GM21717 (cell line): ENCODE data around the gene GPRC5C.

Experiments
- ATAC-seq: cut with Tn5 transposase; IDR thresholded peaks from one replicate; pipeline ENCODE4 v1.9.1; 2021; ENCODE audit warnings: mild to moderate bottlenecking, moderate library complexity; ENCODE audit not compliant: unreplicated experiment

Gene GPRC5C

DNA sequence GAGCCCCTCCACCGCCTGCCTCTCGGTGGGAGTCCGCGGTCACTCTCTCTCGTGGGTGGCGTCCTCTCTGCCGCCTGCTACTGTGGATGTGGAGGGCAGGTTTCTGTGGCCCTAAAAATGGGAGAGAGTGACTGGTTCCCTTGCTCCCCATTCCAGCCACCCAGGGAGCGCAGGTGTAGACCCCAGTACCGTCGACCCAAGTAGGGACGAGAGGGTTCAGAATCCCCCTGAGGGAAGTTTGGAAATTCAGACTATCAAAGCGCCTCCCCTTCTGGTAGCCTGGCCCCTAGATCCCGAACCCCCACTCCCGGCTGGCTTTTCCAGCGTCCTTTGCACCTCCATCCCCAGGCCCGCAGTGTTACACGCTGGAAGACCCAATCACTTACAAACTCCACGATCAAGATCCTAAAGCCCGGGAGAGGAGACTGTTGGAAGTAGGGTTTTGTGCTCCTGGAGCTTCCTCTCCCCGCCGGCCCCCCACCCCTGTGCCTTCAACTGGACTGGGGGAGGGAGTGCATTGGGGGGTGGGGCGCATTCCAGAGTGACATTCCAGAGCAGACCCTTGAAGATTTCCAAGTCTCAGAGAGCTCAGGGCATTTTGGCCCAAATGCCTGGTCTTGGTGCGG, 991 bp downstream of the GPRC5C start:
- ATAC-seq: no peak

DNA sequence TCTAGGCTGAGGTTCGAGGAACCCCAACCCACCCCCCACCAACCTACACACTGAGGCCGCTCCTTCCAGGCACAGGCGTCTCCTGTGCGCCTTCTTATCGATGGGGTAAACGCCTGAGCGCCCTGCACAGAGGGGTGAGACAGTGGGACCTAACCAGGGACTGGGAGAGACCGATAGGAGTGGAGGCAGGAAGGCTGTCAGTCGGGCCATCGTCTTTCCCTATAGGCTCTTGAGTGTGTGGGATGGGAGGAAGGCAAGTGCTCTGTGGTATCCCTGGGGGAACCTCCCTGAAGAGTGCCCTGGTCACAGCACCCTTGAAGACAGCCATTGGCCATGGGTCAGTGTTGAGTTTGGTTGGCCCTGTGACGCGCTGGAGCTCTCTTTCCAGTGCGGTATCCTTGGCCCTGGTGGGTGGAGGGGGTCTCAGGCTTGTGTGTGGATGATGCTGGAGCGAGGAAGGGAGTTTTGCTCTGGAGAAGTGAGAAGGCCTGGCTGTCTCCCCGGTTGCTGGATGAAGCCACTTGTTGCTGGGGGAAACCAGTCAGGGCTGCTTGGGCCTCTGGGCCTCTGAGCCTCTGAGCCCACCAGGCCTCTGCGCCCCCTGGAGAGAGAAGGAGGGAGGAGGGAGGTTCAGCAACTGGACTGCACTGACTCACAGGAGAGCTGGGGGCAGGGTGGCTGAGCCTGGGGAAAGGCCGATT, 1.7 kb downstream of the GPRC5C start:
- no peak for ATAC-seq

DNA sequence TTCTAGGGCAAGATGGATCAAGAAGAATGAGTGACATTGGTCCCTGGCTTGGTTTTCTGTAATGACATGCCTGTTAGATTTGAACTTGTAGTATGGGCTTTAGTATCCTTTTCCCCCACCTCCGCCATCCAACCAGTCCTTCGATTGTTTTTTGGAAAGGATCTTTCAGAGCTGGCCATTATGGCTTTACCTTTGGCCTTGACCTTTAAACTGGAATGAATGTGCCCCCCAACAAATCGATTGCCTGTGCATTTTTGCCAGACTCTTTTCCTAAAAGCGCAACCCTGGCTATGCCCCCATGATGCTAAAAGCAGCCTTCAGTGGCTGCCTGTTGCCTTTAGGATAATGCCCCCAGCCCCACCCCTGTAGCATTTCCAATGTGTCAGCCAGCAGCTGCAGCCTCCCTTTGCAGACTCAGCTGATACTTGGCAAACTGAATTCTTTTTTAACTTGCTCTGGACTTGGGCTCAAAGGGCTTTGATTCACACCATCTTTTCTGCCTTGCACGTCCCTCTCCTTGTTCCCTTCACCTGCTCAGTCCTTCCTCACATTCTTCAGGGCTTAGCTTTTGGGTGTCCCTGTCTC, 4.0 kb downstream of the GPRC5C start:
- ATAC-seq: no peak

DNA sequence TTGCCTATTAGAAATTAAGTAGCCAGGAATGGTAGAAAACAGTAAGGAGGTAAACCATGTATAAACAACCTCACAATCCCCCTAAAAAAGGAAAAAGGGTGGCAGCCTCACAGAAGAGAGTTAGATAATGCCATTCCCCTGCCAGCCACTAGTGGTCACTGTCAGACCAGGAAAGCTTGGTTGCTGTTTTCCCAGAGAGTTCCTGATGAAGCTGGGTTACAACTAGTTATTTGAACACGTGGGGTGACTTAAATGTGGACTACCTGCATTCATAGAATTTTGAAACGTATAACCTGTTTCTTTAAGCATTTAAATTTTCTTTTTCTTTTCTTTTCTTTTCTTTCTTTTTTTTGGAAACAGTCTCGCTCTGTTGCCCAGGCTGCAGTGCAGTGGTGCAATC, 5.8 kb downstream of the GPRC5C start:
- no peak for ATAC-seq

DNA sequence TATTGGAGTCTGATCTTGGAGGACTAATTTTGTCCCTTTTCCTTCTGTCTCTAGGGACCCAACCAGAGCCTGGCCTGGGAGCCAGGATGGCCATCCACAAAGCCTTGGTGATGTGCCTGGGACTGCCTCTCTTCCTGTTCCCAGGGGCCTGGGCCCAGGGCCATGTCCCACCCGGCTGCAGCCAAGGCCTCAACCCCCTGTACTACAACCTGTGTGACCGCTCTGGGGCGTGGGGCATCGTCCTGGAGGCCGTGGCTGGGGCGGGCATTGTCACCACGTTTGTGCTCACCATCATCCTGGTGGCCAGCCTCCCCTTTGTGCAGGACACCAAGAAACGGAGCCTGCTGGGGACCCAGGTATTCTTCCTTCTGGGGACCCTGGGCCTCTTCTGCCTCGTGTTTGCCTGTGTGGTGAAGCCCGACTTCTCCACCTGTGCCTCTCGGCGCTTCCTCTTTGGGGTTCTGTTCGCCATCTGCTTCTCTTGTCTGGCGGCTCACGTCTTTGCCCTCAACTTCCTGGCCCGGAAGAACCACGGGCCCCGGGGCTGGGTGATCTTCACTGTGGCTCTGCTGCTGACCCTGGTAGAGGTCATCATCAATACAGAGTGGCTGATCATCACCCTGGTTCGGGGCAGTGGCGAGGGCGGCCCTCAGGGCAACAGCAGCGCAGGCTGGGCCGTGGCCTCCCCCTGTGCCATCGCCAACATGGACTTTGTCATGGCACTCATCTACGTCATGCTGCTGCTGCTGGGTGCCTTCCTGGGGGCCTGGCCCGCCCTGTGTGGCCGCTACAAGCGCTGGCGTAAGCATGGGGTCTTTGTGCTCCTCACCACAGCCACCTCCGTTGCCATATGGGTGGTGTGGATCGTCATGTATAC, 8.0 kb downstream of the GPRC5C start:
- no peak for ATAC-seq

DNA sequence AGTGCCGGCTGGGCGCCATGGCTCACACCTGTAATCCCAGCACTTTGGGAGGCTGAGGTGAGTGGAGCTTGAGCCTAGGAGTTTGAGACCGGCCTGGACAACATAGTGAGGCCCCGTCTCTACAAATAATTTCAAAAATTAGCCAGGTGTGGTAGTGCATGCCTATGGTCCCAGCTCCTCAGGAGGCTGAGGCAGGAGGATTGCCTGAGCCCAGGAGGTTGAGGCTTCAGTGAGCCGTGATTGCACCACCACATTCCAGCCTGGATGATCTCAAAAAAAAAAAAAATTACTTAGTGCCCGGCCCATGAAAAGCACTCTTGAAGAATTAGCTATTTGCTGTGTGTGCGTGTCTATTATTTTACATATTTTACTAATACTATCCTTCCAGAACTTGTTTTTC, 9.6 kb downstream of the GPRC5C start:
- ATAC-seq: no peak

DNA sequence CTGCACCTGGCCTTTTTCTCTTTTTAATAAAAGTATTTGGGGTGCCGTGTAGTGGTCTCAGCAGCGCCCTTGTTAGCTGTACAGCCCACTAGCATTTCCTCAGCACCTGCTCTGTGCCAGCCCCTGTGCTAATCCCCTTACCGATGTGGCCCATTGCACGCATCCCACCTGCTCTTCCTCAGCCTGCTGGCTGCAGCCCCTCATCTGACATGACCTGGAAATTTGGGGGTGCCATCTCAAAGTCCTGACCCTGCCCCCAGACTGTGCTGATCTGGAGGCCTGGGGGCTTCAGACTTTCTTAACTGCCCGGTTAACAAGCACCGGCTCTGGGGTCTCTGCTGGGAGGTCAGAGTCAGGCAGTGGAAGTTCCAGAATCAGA, 10.4 kb downstream of the GPRC5C start:
- ATAC-seq: no peak

DNA sequence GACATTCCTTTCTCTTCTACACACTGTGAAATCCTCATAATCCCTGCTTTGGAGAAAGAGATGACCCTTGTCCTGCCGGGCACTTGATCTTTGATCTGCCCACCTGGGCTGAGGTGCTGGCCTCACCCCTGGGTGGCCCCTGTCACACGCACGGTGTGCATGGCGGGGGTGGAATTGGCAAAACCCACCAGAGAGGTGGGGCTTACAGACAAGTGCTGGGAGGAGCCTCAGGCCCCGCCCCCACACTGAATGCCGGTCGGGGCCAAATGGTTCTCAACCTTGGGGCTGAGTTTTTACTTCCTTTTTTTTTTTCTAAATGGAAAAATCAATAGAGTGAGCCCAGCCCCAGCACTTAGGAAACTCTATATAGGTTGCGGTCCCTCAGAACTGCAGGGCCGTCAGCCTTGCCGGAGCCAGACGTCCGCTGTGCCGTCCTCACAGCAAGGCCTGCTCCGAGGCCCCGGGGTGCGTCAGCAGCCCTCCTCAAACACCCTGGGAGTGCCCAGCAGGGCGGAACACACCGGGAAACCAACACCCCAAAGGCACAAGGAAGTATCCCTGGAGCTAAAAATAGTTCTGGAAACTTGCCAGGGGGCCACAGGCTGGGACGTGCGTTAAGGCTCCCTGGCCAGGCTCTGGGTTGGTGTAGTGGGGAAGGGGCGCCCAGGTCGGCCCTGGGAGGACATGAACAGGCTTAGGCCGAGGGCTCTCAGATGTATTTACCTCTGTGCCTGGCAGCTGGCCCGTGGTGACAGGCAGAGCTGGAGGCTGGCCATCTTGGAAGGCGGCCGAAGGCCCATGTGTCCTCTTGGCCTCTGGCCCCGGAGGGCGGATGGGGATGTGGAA, 11.0 kb downstream of the GPRC5C start:
- no peak for ATAC-seq

DNA sequence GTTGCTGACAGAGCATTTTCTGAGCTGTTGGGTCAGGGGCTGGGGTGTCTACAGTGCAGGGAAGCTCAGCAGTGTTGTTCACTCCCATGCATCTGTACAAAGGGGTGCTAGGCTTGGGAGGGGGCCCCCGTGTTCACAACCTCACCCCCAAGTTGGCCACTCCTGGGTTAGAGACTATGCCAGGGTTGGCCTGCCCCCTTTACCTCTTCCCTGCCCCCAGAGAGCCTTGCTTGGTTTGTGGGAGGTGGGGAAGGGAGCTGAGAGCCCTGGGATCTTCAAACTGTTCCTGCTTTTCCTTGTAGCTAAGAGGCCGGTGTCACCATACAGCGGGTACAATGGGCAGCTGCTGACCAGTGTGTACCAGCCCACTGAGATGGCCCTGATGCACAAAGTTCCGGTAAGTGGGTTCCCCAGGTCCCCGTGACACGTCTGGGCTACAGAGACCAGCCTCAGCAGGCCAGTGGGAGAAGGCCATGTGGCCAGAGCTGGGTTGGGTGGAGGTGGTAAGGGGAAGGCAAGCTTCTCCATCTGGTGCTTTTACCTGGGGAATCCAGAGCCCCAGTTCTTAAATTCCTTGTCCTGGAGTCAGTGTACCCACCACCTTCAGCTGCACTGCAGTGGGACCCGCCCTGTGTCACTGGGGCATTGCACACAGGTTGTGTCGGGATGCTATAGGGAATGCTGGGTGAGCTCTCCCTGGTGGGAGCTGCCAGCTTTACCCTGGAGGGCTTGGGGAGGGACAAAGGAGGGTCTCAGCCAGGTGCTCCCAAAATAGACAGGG, 11.8 kb downstream of the GPRC5C start:
- no peak for ATAC-seq

DNA sequence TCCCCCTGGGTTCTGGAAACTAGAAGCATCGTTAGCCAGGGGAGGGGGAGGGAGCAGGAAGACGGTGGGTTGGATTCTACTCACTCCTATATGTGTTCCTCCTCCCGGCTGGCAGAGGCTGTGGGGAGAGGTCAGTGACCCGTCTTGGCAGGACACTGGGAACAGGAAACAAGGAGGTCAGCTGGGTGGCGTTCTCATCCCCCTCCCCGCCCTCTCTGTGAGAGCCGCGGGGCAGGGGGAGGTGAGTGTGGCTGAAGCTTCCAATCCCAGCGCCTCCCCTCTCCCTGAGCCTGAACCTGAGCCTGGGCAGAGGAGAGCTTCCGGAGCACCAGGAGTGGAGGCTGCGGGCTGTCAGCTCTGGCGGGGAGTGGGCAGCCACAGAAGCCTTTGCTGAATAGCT, 12.5 kb downstream of the GPRC5C start:
- ATAC-seq: no peak

DNA sequence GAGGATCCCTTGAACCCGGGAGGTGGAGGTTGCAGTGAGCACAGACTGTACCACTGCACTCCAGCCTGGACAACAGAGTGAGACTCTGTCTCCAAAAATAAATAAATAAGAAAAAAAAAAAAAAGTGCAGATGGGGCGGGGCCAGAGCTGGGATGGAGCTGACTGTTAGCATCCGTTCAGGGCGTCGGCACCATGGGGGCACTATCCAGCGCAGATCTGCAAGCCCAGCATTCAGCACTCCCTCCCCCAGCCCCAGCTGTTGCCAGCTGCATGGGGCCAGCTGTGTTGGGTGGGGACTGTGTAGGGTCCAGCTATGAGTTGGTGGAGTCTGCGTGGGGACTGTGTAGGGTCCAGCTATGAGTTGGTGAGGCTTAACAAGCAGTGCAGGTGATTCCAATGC, 13.3 kb downstream of the GPRC5C start:
- no peak for ATAC-seq

DNA sequence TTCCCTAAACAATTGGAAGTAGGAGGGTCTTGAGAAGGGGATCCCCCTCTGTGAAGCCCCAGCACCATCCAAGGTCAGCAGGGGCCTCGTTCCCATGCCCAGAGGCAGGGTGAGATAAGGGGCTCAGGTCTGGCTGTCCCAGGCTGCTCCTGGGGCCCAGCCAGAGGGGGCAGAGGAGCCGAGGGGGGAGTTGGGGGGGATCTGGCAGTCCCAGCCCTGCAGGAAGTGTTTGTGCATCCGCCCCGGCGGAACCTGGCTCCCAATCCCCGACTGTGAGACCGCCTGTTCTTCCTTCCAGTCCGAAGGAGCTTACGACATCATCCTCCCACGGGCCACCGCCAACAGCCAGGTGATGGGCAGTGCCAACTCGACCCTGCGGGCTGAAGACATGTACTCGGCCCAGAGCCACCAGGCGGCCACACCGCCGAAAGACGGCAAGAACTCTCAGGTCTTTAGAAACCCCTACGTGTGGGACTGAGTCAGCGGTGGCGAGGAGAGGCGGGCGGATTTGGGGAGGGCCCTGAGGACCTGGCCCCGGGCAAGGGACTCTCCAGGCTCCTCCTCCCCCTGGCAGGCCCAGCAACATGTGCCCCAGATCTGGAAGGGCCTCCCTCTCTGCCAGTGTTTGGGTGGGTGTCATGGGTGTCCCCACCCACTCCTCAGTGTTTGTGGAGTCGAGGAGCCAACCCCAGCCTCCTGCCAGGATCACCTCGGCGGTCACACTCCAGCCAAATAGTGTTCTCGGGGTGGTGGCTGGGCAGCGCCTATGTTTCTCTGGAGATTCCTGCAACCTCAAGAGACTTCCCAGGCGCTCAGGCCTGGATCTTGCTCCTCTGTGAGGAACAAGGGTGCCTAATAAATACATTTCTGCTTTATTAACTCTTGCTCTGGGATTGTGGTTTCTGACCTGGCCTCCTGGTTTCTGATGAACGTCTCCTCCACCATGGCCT, 14.9 kb downstream of the GPRC5C start:
- no peak for ATAC-seq

DNA sequence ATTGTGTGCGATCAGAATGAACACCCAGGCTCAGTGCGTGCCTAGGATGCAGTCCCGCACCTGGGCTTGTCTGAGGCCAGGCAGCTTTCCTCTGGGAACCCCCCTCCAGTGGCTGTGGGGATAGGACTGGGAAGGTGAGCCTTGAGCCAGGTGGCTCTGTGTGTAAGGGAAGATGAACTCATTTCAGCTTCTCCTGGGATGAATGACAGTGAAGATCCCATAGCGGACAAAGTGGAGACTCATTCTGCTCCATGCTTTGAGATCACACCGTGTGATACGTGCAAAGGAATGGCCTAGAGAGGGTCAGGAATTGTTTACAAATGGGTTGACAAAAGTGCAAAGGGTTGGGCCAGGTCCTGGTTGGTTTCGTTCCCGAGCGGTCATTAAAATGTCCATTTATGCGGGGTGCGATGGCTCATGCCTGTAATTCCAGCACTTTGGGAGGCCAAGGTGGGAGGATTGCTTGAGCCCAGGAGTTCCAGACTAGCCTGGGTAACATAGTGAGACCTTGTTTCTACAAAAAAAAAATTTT, 15.8 kb downstream of the GPRC5C start:
- no peak for ATAC-seq

DNA sequence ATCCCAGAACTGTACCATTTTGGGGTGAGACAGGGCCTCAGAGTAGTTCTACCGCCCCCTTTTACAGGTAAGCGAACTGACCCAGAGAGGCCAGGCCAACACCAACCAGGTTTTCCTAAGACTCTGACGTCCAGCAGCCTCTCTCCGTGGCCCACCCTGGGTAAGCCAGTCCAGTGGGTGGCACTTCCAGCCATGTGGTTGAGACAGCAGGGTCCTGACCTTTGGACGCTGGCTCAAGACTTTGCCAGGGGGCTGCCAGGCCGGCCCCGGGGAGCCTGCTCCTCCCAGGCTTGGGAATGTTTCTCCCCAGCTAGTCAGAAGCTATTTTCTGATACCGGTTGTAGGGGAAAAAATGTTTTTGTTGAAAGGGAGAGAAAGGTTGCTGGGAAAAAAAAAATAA, 16.9 kb downstream of the GPRC5C start:
- ATAC-seq: no peak

DNA sequence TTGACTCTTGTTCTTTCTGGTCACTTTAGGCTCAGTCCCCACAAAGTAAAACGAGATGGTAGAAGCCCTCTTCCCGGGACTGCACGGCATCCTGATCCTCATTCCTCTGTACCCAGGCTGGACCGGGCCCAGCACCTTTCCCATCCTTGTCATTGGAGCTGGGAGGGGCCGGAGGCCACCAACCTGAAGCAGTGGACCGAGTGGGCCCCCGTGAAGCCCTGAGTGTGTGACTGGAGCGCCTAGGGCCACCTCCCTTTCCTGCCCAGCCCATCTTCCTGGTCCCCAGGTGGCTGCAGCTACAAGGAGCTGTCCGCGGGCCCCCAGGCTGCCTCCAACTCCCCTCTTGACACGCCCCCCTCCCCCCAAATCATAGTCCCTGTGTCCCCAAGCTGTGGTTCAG, 17.4 kb downstream of the GPRC5C start:
- ATAC-seq: no peak

DNA sequence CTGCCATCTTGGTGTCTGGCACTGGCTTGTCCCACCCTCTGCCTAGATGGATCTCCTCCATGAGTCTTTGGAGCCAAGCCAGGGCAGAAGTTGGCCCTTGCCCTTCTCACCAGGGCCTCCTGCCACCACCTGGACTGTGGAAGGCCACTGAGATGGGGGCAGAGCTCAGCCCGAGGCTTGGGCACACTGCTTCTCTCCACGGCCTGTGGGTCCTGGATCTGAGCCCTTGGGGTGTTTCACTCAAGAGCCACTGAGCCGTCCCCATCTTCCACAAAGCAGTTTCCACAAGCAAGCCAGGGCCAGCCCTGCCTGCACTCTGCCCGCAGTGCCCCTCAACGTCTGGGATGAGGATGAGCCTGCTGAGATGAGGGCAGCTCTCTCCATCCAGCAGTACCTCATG, 17.9 kb downstream of the GPRC5C start:
- ATAC-seq: no peak

DNA sequence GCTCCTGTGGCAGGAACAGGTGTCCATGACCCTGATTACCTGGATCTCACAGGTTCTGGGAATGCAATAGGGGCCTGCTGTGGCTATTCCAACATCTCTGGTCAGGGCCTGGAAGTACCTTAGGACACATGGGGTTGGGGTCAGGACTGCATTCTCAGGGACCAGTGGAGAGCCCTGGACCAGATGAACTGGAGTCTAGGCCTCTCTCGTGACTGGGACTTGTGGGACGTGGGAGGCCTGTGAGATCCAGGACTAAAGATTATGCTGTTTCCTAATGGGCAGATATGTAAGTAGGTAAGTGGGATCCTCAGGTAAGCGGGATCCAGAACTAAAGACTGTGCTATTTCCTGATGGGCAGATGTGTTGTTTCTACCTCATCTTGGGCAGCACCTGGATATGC, 18.3 kb downstream of the GPRC5C start:
- ATAC-seq: no peak

DNA sequence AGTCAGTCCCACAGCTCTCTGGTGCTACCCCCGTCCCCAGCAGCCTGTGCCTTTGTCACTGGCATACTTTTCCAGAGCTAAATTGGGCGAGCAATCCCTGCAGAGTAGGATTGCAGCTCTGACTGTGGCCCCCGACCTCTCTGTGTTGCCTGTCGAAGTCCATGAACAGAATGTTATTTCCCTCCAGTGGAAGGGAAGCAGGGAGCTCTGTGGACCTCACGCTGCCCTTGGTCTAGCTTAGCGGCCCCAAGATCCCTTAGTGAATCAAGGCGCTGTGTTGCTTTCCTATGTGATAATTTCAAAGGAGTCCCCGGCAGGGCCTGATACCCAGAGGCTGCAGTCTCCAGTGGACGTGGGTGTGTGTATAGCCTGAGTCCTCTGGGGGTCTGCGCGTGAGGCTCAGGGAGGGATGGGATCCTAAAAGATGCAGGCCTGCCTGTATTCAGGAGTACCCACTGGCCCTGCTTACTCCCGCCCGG, 19.1 kb downstream of the GPRC5C start:
- no peak for ATAC-seq
